ENCODE data around the gene NUDT12. TPM values are rescaled to one million over a fixed set of nuclear protein-coding genes. Genes with fewer than 3 reads are reported as not detected.

NUDT12 gene
- total RNA-seq (2022) = 11.4 and 11.5 TPM in 2 replicates
- percentile 76 among the genes with signal in this experiment for Bru-seq, nascent RNA
- percentile 80 among the genes with signal in this experiment for BruChase-seq, experiment 1, labeled RNA remaining after a 6-hour chase
- percentile 85 among the genes with signal in this experiment for BruChase-seq, experiment 2, labeled RNA remaining after a 2-hour chase
- long read RNA-seq, transcript NUDT12-201 (7 exons, 3,492 nt) = major isoform, 18 of 32 reads
- long read RNA-seq, partial matches to known transcripts = 1 of 32 reads
- long read RNA-seq, other reads (novel, unspliced or antisense) = 9 of 32 reads

DNA sequence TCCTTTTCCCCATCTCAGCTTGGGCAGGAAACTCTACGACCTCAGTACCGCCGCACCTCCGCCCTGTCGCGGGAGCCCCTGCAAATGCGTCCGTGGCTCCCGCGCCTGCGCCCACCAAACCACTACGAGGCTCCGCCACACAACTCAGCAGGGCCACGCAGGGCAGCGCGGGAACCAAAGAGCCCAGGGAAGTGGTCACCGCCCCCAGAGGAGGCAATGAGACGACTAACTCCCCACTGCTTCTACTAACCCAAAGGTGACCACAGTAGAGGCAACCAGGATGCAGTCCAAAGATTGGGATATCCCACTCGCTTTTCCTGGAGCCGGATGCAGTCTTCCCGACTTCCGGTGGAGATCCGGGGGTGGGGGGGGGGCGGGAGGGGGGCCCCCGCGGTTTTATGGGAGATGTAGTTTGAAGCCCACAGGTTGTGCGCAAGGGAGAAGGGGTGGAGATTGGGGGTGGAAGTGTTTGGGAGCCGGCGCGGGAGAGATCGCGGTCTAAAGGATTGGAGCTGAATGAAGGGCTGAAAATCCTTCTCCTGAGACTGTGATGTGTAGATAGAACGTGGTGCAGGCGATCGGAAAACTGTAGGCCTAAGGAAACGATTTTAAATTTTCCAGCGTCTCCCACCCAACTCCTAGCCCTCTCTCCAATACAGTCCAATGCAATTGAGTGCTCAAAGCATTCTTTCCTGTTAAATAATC lies at the start of gene NUDT12:
Gene NUDT12 (minus strand): TSS at position 337 of the 705 bp plus-strand sequence. CDS start 2,541 bp downstream, outside the sequence.
- Mint-ChIP-seq H3K36me3 (ENCODE audit: insufficient read depth, unreplicated experiment) (peaks cover 9% of the 10 kb centered on the region), H3K9me3 (ENCODE audit: unreplicated experiment) (no peaks in the 10 kb centered on the region), H3K4me3 (ENCODE audit: unreplicated experiment) (peak within 1 kb of the TSS; percentile 83), H3K27ac (ENCODE audit: low read depth, unreplicated experiment) (peak within 1 kb of the TSS; percentile 98), H3K4me1 (ENCODE audit: insufficient read depth, unreplicated experiment) (peaks cover 17% of the 10 kb centered on the region), H3K27me3 (ENCODE audit: insufficient read depth, unreplicated experiment) (no peaks in the 10 kb centered on the region)
- DNase-seq (ENCODE audit: unreplicated experiment) = peak; percentile 72
- POLR2A ChIA-PET = interaction anchor here (0.6 to 2.0 kb wide), 5 partner anchors 10 to 1945 kb away, joined by 3 to 7 read pairs (median 3); partner anchors contain the start of genes GIN1 and PPIP5K2
- TF ChIP-seq, protein P1, sequence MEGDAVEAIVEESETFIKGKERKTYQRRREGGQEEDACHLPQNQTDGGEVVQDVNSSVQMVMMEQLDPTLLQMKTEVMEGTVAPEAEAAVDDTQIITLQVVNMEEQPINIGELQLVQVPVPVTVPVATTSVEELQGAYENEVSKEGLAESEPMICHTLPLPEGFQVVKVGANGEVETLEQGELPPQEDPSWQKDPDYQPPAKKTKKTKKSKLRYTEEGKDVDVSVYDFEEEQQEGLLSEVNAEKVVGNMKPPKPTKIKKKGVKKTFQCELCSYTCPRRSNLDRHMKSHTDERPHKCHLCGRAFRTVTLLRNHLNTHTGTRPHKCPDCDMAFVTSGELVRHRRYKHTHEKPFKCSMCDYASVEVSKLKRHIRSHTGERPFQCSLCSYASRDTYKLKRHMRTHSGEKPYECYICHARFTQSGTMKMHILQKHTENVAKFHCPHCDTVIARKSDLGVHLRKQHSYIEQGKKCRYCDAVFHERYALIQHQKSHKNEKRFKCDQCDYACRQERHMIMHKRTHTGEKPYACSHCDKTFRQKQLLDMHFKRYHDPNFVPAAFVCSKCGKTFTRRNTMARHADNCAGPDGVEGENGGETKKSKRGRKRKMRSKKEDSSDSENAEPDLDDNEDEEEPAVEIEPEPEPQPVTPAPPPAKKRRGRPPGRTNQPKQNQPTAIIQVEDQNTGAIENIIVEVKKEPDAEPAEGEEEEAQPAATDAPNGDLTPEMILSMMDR (IDR thresholded peaks at IDR 0.05; ENCODE audit: unreplicated experiment) = no peak
- CTCF ChIA-PET = no interaction called here
- BruUV-seq (replicated peaks) = no TSS peak
- intact Hi-C loops (cut with micrococcal nuclease) = no loop called here

DNA sequence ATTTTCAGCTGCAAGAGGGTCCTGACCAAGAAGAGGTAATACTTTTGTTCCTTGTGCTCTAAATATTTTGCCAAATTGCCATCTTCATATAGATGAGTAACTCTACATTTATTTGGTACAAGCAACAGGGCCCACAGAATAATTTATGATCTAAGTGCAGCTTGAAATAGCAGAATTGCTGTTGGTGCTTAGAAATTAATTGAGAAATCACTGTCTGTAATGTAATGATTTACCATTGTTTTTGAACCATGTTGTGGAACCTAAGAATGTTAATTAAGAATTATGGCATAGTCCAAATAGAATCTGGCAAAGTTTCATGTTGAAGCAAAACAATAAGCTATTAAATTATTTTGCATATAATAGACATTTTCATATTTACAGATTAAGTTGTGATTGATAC lies 44.8 kb upstream of the NUDT12 start:
- H3K4me1 Mint-ChIP-seq (ENCODE audit: insufficient read depth, unreplicated experiment) = no peaks in the 10 kb centered on the region
- no peak overlapping the region for H3K4me3 Mint-ChIP-seq (ENCODE audit: unreplicated experiment)
- no peaks in the 10 kb centered on the region for H3K27me3 Mint-ChIP-seq (ENCODE audit: insufficient read depth, unreplicated experiment)
- ChIA-PET CTCF (interaction anchor here (0.6 to 1.2 kb wide), 4 partner anchors 13 to 201 kb away, joined by 3 to 5 read pairs (median 4); no protein-coding TSS in a partner anchor), POLR2A (interaction anchor here (0.5 kb wide), 1 partner anchor 562 kb away, joined by 3 read pairs; no protein-coding TSS in a partner anchor)
- H3K27ac Mint-ChIP-seq (ENCODE audit: low read depth, unreplicated experiment) = no peak overlapping the region
- no peaks in the 10 kb centered on the region for H3K9me3 Mint-ChIP-seq (ENCODE audit: unreplicated experiment)
- H3K36me3 Mint-ChIP-seq (ENCODE audit: insufficient read depth, unreplicated experiment) = no peaks in the 10 kb centered on the region
- BruUV-seq (replicated peaks) = no TSS peak
- DNase-seq (ENCODE audit: unreplicated experiment) = no peak
- intact Hi-C loops (cut with micrococcal nuclease) = no loop called here
- TF ChIP-seq, protein P1 (IDR thresholded peaks at IDR 0.05; ENCODE audit: unreplicated experiment) = no peak

DNA sequence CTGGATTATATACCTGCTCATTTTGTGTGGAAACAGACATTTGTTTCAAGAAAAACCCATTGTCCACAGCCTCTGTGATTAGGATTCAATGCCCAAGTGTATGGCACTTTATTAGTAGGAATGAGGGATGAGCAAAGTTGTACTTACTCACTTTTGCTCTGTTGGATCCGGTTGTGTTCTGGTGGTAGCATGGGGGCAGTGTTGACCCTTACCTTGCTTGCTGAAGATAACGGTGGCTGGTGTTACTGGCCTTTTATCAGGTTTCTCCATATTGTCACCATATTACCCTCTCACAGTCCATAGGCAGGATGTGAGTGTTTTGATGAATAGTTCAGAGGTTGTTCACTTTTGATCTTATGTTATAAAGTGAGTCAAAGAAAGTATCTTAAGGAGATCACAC lies 42.7 kb upstream of the NUDT12 start:
- intact Hi-C loops (cut with micrococcal nuclease) = no loop called here
- no peaks in the 10 kb centered on the region for H3K9me3 Mint-ChIP-seq (ENCODE audit: unreplicated experiment)
- BruUV-seq (replicated peaks) = no TSS peak
- TF ChIP-seq, protein P1 (IDR thresholded peaks at IDR 0.05; ENCODE audit: unreplicated experiment) = no peak
- H3K36me3 Mint-ChIP-seq (ENCODE audit: insufficient read depth, unreplicated experiment) = no peaks in the 10 kb centered on the region
- H3K27me3 Mint-ChIP-seq (ENCODE audit: insufficient read depth, unreplicated experiment) = no peaks in the 10 kb centered on the region
- no peak overlapping the region for H3K4me3 Mint-ChIP-seq (ENCODE audit: unreplicated experiment)
- ChIA-PET POLR2A (no interaction called here), CTCF (interaction anchor here (0.7 kb wide), 1 partner anchor 8 kb away, joined by 5 read pairs; no protein-coding TSS in a partner anchor)
- DNase-seq (ENCODE audit: unreplicated experiment) = no peak
- no peak overlapping the region for H3K27ac Mint-ChIP-seq (ENCODE audit: low read depth, unreplicated experiment)
- H3K4me1 Mint-ChIP-seq (ENCODE audit: insufficient read depth, unreplicated experiment) = no peaks in the 10 kb centered on the region

DNA sequence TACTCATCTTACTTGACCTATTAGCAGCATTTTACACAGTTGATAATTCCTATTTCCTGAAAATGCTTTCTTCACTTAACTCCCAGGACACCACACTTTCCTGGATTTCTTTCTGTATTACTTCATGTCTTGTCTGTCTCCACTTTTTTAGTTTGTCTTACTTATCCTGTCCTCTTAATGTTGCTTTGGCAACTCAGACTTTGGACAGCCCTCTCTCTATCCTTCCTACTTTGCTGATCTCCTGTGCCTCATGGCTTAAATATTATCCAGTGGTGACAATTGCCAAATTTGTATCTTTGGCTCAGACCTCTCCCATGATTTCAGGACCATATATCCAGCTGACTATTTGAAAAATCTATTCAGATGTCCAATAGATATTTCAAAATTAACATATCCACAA lies 39.8 kb upstream of the NUDT12 start:
- Mint-ChIP-seq H3K27me3 (ENCODE audit: insufficient read depth, unreplicated experiment) (no peaks in the 10 kb centered on the region), H3K4me3 (ENCODE audit: unreplicated experiment) (no peak overlapping the region), H3K36me3 (ENCODE audit: insufficient read depth, unreplicated experiment) (no peaks in the 10 kb centered on the region), H3K4me1 (ENCODE audit: insufficient read depth, unreplicated experiment) (no peaks in the 10 kb centered on the region), H3K27ac (ENCODE audit: low read depth, unreplicated experiment) (no peak overlapping the region), H3K9me3 (ENCODE audit: unreplicated experiment) (no peaks in the 10 kb centered on the region)
- intact Hi-C loops (cut with micrococcal nuclease) = no loop called here
- TF ChIP-seq, protein P1 (IDR thresholded peaks at IDR 0.05; ENCODE audit: unreplicated experiment) = no peak
- ChIA-PET POLR2A (no interaction called here), CTCF (no interaction called here)
- DNase-seq (ENCODE audit: unreplicated experiment) = no peak
- BruUV-seq (replicated peaks) = no TSS peak

Data from MCF 10A (cell line).